Spinal cord (tissue), 10 donors: Measurements from ENCODE around the gene FAM241B. TPM values are rescaled to one million over a fixed set of nuclear protein-coding genes. Genes with fewer than 3 reads are reported as not detected.

ENCODE experiments used
- DNase-seq, 6 donors: peaks; one replicate each; pipeline versions ENCODE4 v3.0.0 to v3.0.0-alpha.2; 2013 to 2015; ENCODE audit warnings: low spot score in 6 of 6, low read depth in 4 of 6
- H3K27ac ChIP-seq: one replicate; pipeline ENCODE4 v1.5.1; 2013; ENCODE audit warnings: low read depth, low read length, control low read depth
- H3K27me3 ChIP-seq: one replicate; pipeline ENCODE4 v1.6.1; 2013; ENCODE audit warnings: low read length; ENCODE audit not compliant: control insufficient read depth, insufficient read depth
- H3K36me3 ChIP-seq: one replicate; pipeline ENCODE4 v1.6.1; 2013; ENCODE audit warnings: low read length; ENCODE audit not compliant: control insufficient read depth, insufficient read depth
- H3K4me1 ChIP-seq: one replicate; pipeline ENCODE4 v1.6.1; 2013; ENCODE audit warnings: low read length; ENCODE audit not compliant: control insufficient read depth, insufficient read depth
- H3K4me3 ChIP-seq: one replicate; pipeline ENCODE4 v1.5.1; 2013; ENCODE audit warnings: low read depth, low read length, control low read depth
- H3K9me3 ChIP-seq: one replicate; pipeline ENCODE4 v1.6.1; 2013; ENCODE audit warnings: low read length; ENCODE audit not compliant: control insufficient read depth, insufficient read depth
- WGBS: methylation state at CpG from one replicate; pipeline ENCODE4 v1.1.5; 2013; ENCODE audit warnings: missing lambda C conversion rate; ENCODE audit not compliant: insufficient coverage; 5-methylcytosine and 5-hydroxymethylcytosine counted together
- polyA plus RNA-seq, 2 donors: library from polyadenylated mRNA; unstranded; fragments of 120-200 nt; gene quantifications; one replicate each; pipeline ENCODE4 v1.2.1, GENCODE V29; 2013; ENCODE audit not compliant: insufficient read length in 2 of 2
- total RNA-seq, 2 donors: library from RNA; depleted of rRNA in 1 of 2; stranded (reverse); fragments of 120-200 nt in 1 of 2; fragments of >200 nt in 1 of 2; gene quantifications; one replicate each; pipeline versions ENCODE4 v1.2.3 to v1.2.4, GENCODE V29; 2013 to 2014
- donor health status: healthy.

Gene FAM241B
- total and polyA plus RNA-seq, 4 donors = 5.1 to 45.0 (median 24.9) TPM

DNA sequence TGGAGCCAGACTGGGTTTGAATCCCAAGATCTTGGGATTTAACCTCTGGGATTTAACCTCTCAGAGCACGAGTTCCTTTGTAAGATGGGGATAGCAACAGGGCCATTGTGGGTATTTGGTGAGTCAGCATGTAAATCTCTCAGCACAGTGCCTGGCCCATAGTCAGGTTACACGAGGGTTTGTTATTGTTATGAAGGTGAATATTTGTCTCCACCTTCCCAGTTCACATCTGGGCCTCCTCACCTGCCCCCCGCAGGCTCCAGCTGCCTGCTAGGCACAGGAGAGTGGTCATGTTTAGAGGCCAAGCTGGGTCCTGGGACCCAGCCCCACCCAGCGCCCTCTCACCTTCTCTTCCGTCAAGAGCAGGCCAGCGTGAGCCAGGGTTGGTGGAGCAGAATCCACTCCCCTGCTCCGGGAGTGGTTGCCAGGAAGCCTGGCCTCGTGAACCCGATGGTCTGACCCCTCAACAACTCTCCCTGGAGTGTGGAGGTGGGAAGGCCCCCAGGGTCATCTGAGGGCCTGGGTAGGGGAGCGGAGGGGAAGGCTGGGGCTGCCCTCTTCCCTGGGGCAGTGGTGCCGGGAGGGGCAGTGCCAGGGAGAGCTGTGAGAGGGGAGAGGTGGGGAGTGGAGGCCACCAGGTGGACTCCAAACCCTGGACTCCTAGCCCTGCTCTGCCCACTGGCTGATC lies 26.0 kb downstream of the FAM241B start:
- Histone ChIP-seq H3K27ac (no peak overlapping the region), H3K36me3 (no peaks in the 10 kb centered on the region), H3K4me1 (peaks cover 25% of the 10 kb centered on the region), H3K4me3 (no peak overlapping the region), H3K9me3 (no peaks in the 10 kb centered on the region), H3K27me3 (peaks cover 2% of the 10 kb centered on the region)
- 80% methylated on average over 6 of the region's 11 CpGs for WGBS
- no peak for DNase-seq

DNA sequence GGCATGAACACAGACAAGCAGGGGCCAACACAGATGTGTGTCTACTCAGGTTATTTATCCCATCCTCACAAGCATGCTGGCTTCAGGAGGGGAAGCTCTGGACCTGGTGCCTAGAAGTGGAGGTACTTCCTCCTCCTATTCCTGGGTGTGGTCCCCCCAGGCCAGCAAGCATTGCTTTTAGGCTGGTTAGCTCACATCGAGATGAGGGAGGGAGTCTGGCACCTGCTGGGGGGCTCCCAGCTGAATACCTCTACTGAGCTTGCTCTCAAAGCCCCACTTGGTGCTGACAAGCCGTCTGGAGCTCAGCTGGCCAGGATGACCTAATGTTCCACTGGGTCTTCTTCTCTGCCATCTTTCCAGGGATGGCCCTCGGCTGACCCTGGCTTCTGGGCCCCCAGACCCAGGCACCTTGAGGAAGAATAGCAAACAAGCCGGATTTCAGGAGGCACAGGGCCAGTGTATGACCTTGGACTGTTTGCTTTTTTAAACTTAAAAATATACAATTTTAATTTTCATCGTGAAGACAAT lies 26.8 kb downstream of the FAM241B start:
- H3K27ac ChIP-seq = no peak overlapping the region
- peaks cover 24% of the 10 kb centered on the region for H3K4me1 ChIP-seq
- peaks cover 2% of the 10 kb centered on the region for H3K27me3 ChIP-seq
- H3K9me3 ChIP-seq = no peaks in the 10 kb centered on the region
- no peak for DNase-seq
- H3K36me3 ChIP-seq = no peaks in the 10 kb centered on the region
- no peak overlapping the region for H3K4me3 ChIP-seq
- 48% methylated on average over 4 of the region's 5 CpGs for WGBS

DNA sequence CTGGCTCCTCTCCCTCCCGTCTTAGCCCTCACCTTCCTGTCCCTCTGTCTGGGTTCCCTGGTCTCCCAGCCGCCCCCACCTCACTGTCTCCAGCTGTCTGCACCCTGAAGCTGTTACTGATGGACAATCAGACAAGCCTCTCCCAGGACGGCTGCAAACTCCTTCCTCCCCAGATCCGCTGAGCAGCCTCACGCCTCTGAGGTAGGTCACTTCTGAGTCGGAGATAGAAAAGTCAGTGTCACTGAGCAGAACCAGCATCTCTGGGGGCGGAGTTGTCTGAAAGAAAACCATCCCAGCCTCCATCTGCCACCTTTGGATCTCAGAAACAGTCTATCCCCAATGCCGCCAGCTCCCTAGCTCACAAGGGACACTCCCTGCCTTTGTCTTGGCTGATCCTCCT lies 27.4 kb downstream of the FAM241B start:
- Histone ChIP-seq H3K27me3 (peaks cover 2% of the 10 kb centered on the region), H3K4me1 (peaks cover 21% of the 10 kb centered on the region), H3K27ac (no peak overlapping the region), H3K4me3 (no peak overlapping the region), H3K9me3 (no peaks in the 10 kb centered on the region), H3K36me3 (no peaks in the 10 kb centered on the region)
- peak in 1 of 6 donors; percentile 33 for DNase-seq
- 69% methylated on average over 8 of the region's 8 CpGs for WGBS

DNA sequence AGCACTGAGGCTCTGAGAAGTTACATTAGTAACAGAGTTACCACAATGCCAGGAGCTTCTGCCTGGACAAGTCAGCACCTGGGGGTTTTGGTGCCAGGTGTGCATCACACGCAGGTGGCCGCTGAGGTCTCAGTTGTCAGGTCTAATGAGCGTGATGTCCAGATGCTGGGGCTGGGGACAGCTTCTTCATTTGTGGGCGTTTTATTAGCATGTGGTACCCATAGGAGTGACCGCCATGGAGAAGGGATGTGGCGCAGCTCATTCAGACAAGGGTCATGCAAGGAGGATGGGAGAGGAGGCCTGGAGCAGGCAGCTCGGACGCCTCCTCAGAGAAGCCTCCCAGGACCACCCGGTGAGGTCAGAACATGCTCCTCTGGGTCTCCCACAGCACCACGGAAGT lies 27.8 kb downstream of the FAM241B start:
- H3K4me1 ChIP-seq = peaks cover 21% of the 10 kb centered on the region
- H3K27me3 ChIP-seq = peaks cover 2% of the 10 kb centered on the region
- H3K4me3 ChIP-seq = no peak overlapping the region
- DNase-seq = no peak
- no peak overlapping the region for H3K27ac ChIP-seq
- no peaks in the 10 kb centered on the region for H3K36me3 ChIP-seq
- no peaks in the 10 kb centered on the region for H3K9me3 ChIP-seq
- 94% methylated on average over 10 of the region's 10 CpGs for WGBS

DNA sequence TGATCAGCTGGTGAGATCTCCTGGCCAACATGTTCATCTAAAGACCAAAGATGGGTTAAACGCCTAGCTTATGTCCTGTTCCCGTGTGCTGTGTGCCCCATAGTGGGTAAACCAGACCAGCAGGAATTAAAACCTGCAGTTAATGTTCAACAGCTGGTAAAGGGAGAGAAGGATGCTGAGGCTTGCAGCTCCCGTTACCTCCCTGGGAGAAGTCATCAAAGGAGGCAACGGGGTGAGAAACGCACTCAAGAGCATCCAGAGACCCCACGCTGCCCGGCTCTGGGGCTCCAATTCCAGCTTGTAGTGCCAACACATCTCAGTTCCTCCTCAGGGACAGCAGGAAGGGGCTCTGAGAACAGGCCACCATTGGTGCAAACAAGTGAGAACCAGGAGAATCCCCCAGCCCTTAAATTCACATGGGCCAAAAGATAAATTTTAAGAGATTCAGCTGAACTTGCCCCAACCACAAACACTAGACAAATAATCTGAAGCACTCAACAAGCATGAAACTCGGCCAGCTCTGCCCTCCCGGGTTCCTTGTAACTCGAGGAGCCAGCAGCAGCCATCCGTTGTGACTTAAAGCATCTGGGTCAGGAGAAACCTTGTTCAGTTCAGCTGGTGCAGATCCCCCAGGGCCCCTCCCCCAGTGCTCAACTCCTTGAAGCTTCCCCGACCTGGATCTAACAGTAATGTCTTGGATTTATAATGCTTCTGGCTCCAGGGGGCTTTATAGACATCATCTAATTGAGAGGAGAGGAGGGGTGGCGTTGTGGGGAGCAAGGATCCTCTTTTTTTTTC lies 29.4 kb downstream of the FAM241B start:
- no peak overlapping the region for H3K27ac ChIP-seq
- peaks cover 21% of the 10 kb centered on the region for H3K4me1 ChIP-seq
- no peaks in the 10 kb centered on the region for H3K9me3 ChIP-seq
- H3K4me3 ChIP-seq = no peak overlapping the region
- DNase-seq = peak in 1 of 6 donors; percentile 31
- H3K36me3 ChIP-seq = no peaks in the 10 kb centered on the region
- H3K27me3 ChIP-seq = peaks cover 2% of the 10 kb centered on the region
- WGBS = 53% methylated on average over 11 of the region's 13 CpGs

DNA sequence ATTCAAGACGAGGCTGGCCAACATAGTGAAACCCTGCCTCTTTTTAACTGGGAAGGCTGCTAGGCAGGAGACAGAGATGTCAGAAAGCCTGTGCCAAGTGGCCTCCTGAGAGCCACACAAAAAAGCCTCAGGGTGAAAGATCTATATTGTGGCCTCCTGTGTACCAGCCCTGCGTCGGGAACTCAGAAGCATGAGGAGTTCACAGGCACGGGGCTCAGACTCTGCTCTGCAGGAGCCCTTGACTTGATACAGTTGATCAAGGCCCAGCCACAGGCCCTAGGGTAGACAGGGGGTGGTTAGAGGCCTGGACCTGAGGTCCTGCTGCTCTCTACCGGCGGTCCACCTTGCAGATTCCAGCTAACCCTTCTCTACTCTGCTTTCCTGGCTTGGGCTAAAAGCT lies 30.2 kb downstream of the FAM241B start:
- H3K27ac ChIP-seq = no peak overlapping the region
- H3K4me3 ChIP-seq = no peak overlapping the region
- H3K36me3 ChIP-seq = no peaks in the 10 kb centered on the region
- H3K27me3 ChIP-seq = peaks cover 2% of the 10 kb centered on the region
- 90% methylated on average over 1 of the region's 6 CpGs for WGBS
- peaks cover 16% of the 10 kb centered on the region for H3K4me1 ChIP-seq
- no peaks in the 10 kb centered on the region for H3K9me3 ChIP-seq
- no peak for DNase-seq

DNA sequence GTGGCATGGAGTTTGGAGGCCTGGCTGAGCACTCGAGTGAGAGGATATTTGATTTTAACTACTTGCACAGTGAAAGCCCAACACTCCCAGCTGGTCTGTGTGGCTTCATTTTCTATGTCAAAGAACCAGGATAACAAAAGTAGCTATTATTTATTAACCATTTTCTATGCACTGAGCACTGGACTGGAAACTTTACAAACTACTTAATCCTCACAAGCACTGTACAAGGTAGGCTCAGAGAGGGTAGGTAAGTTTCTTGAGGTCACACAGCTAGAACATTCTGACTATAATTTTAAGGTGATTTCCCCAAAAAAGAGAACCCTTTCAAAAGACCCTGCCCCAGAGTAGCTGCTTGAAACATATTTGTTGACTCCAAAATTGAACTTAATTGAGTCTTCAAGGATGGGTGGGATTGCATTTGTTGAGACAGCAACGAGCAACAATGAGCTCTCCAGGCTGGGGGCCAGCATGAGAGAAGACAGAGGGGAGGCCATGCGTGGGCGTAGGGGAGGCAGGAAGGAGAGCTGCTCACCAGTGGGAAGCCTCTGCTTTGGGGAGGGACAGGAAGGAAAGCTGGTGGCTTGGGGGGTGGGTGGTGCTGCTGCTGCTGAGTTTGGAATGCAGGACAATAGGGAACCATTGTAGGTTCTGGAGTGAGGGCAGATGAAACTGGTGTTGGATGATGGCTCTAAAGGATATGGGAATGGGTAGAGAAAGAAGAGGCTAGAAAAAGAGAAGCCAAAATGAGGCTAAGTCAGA lies 31.5 kb downstream of the FAM241B start:
- DNase-seq = no peak

DNA sequence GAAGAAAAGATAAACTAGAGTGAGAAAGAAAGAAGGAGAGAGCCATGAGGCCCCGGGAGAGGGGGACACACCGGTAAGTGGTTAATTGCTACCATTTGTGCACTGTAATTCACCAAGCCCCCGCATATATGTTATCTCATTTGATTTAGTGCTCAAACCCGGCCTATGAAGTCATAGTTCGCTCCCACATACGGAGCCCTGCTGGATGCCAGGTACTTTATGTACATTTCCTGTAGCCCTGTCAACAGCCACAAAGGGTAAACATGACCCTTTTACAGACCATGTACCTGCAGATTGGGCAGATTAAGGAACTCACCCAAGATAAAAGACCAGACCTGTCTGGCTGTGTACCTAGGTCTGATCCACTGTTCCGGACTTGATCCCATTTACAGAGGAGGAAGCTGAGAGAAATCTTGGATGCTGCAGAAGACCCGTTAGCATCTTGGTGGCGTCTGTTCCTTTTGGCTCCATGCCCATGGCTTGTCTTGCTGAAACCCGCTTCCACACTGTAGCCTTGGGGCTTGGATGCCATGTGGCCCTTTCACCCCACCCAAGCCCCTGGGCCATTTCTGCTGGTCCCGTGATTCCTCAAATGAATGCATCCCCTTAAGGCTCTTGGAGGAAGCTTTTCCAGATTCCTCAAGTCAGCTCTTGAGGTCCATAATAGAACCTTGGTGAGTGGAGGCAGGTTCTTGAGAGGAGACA lies 32.3 kb downstream of the FAM241B start:
- DNase-seq = no peak
- H3K9me3 ChIP-seq = no peaks in the 10 kb centered on the region
- whole genome bisulfite sequencing = 81% methylated on average over 10 of the region's 11 CpGs

More for the DNA sequence above, 31.5 kb downstream of the FAM241B start:
- no peaks in the 10 kb centered on the region for H3K36me3 ChIP-seq
- 69% methylated on average over 3 of the region's 4 CpGs for WGBS
- H3K4me1 ChIP-seq = peaks cover 11% of the 10 kb centered on the region
- peaks cover 2% of the 10 kb centered on the region for H3K27me3 ChIP-seq
- H3K4me3 ChIP-seq = no peak overlapping the region
- no peaks in the 10 kb centered on the region for H3K9me3 ChIP-seq
- H3K27ac ChIP-seq = no peak overlapping the region

DNA sequence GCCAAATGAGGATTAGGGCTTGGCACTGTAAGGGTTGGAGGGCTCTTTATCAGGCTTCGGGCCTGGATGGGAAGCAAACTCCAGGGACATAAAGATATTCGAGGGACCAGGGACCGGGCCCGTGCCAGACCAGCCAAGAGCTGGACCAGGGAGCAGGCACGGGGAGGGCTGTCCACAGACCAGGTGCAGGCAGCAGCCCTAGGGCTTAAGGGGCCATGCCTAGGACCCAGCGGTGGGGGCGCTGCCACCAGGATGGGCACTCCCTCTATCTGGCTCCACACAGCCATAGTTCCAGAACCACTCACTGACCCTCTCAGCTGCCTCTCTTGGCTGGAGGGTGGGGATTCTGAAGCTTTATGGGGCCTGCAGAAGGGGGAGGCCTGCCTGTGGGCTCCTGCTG lies 32.9 kb downstream of the FAM241B start:
- no peaks in the 10 kb centered on the region for H3K9me3 ChIP-seq
- WGBS = 98% methylated on average over 6 of the region's 7 CpGs
- no peak for DNase-seq
- no peaks in the 10 kb centered on the region for H3K4me1 ChIP-seq
- no peaks in the 10 kb centered on the region for H3K36me3 ChIP-seq
- H3K4me3 ChIP-seq = no peak overlapping the region
- no peak overlapping the region for H3K27ac ChIP-seq
- no peaks in the 10 kb centered on the region for H3K27me3 ChIP-seq

More for the DNA sequence above, 32.3 kb downstream of the FAM241B start:
- Histone ChIP-seq H3K27me3 (peaks cover under 1% of the 10 kb centered on the region), H3K4me1 (peaks cover 5% of the 10 kb centered on the region), H3K36me3 (no peaks in the 10 kb centered on the region), H3K27ac (no peak overlapping the region), H3K4me3 (no peak overlapping the region)
